Ectodermal cell (in vitro differentiated cells): ENCODE results near the gene MAP3K2.
"Not testable (repeated sequence)": the region's sequence is repeated elsewhere in the genome, so short reads cannot be mapped to it uniquely, and the experiment has no call there.

Source experiments
- H3K27ac ChIP-seq: 2 replicates; pipeline ENCODE4 v1.7.0; 2013; ENCODE audit warnings: mild to moderate bottlenecking, low read depth, low read length; ENCODE audit not compliant: insufficient read depth, poor library complexity, severe bottlenecking
- H3K27me3 ChIP-seq: 2 replicates; pipeline ENCODE4 v1.7.0; 2013; ENCODE audit warnings: mild to moderate bottlenecking, low read length; ENCODE audit not compliant: insufficient read depth, control insufficient read depth, poor library complexity, severe bottlenecking
- H3K36me3 ChIP-seq: one replicate; pipeline ENCODE4 v1.7.0; 2013; ENCODE audit warnings: low read length; ENCODE audit not compliant: control insufficient read depth, insufficient read depth
- H3K4me1 ChIP-seq: one replicate; pipeline ENCODE4 v1.7.0; 2013; ENCODE audit warnings: low read length; ENCODE audit not compliant: control insufficient read depth, insufficient read depth
- H3K4me3 ChIP-seq: 2 replicates; pipeline ENCODE4 v1.7.0; 2013; ENCODE audit warnings: low read depth, low read length, control low read depth; ENCODE audit not compliant: insufficient read depth
- H3K9me3 ChIP-seq: 2 replicates; pipeline ENCODE4 v1.7.0; 2013; ENCODE audit warnings: mild to moderate bottlenecking, low read length, moderate library complexity; ENCODE audit not compliant: control insufficient read depth
- WGBS, 2 experiments: methylation state at CpG; one replicate each; pipeline ENCODE4 v1.1.7; 2013; ENCODE audit warnings: missing lambda C conversion rate in 2 of 2; 5-methylcytosine and 5-hydroxymethylcytosine counted together

Gene MAP3K2

GRCh38 chr2:127361929-127362885, 25.6 kb downstream of the MAP3K2 start:
- Histone ChIP-seq H3K4me3 (no peak overlapping the region), H3K9me3 (no peaks in the 10 kb centered on the region), H3K27me3 (no peaks in the 10 kb centered on the region), H3K36me3 (no peaks in the 10 kb centered on the region), H3K27ac (no peak overlapping the region), H3K4me1 (no peaks in the 10 kb centered on the region)
- WGBS, 2 experiments, result 90 to 93% methylated on average over 6 to 9 of the region's 10 CpGs

GRCh38 chr2:127360242-127360641, 27.5 kb downstream of the MAP3K2 start:
- no peaks in the 10 kb centered on the region for H3K9me3 ChIP-seq

GRCh38 chr2:127359520-127359919, 28.3 kb downstream of the MAP3K2 start:
- H3K27me3 ChIP-seq, result no peaks in the 10 kb centered on the region
- H3K27ac ChIP-seq, result no peak overlapping the region
- no peaks in the 10 kb centered on the region for H3K36me3 ChIP-seq
- WGBS, 2 experiments, result 58 to 62% methylated on average over 5 of the region's 5 CpGs
- H3K4me1 ChIP-seq, result no peaks in the 10 kb centered on the region
- no peak overlapping the region for H3K4me3 ChIP-seq
- no peaks in the 10 kb centered on the region for H3K9me3 ChIP-seq

More at GRCh38 chr2:127360242-127360641, 27.5 kb downstream of the MAP3K2 start:
- H3K27me3 ChIP-seq, result no peaks in the 10 kb centered on the region
- H3K4me3 ChIP-seq, result no peak overlapping the region
- no peaks in the 10 kb centered on the region for H3K4me1 ChIP-seq
- H3K36me3 ChIP-seq, result no peaks in the 10 kb centered on the region
- WGBS, 2 experiments, result 80 to 100% methylated on average over 1 to 2 of the region's 2 CpGs
- H3K27ac ChIP-seq, result no peak overlapping the region

GRCh38 chr2:127358971-127359370, 28.8 kb downstream of the MAP3K2 start:
- no CpG with 5 or more reads among the region's 2 CpGs for WGBS, 2 experiments
- Histone ChIP-seq H3K27ac (no peak overlapping the region), H3K4me1 (no peaks in the 10 kb centered on the region), H3K4me3 (no peak overlapping the region), H3K36me3 (no peaks in the 10 kb centered on the region), H3K9me3 (no peaks in the 10 kb centered on the region), H3K27me3 (no peaks in the 10 kb centered on the region)

- Histone ChIP-seq H3K36me3 (no peaks in the 10 kb centered on the region), H3K27me3 (no peaks in the 10 kb centered on the region), H3K4me3 (no peak overlapping the region), H3K4me1 (no peaks in the 10 kb centered on the region), H3K27ac (no peak overlapping the region), H3K9me3 (no peaks in the 10 kb centered on the region)
- WGBS, 2 experiments, result 97 to 99% methylated on average over 3 of the region's 3 CpGs
These were observed 29.7 kb downstream of the MAP3K2 start for GRCh38 chr2:127358044-127358443.

- H3K4me1 ChIP-seq, result no peaks in the 10 kb centered on the region
- H3K27ac ChIP-seq, result no peak overlapping the region
These were observed 30.2 kb downstream of the MAP3K2 start for GRCh38 chr2:127357591-127357990.

GRCh38 chr2:127356531-127356930, 31.2 kb downstream of the MAP3K2 start:
- Histone ChIP-seq H3K9me3 (no peaks in the 10 kb centered on the region), H3K4me3 (no peak overlapping the region), H3K27ac (no peak overlapping the region), H3K4me1 (no peaks in the 10 kb centered on the region), H3K27me3 (no peaks in the 10 kb centered on the region), H3K36me3 (no peaks in the 10 kb centered on the region)
- 94 to 95% methylated on average over 3 of the region's 3 CpGs for WGBS, 2 experiments

More at GRCh38 chr2:127357591-127357990, 30.2 kb downstream of the MAP3K2 start:
- Histone ChIP-seq H3K9me3 (no peaks in the 10 kb centered on the region), H3K36me3 (no peaks in the 10 kb centered on the region), H3K4me3 (no peak overlapping the region), H3K27me3 (no peaks in the 10 kb centered on the region)

GRCh38 chr2:127355407-127356008, 32.3 kb downstream of the MAP3K2 start:
- Histone ChIP-seq H3K4me1 (no peaks in the 10 kb centered on the region), H3K27ac (no peak overlapping the region), H3K36me3 (no peaks in the 10 kb centered on the region), H3K27me3 (no peaks in the 10 kb centered on the region), H3K9me3 (no peaks in the 10 kb centered on the region), H3K4me3 (no peak overlapping the region)
- 83 to 88% methylated on average over 3 to 4 of the region's 4 CpGs for WGBS, 2 experiments

- not testable (repeated sequence) for H3K4me1 ChIP-seq, H3K4me3 ChIP-seq, H3K27ac ChIP-seq, H3K27me3 ChIP-seq, H3K36me3 ChIP-seq, H3K9me3 ChIP-seq
- WGBS, 2 experiments, result 0 to 50% methylated on average over 1 to 2 of the region's 6 CpGs
These were observed 33.7 kb downstream of the MAP3K2 start for GRCh38 chr2:127353873-127354676.

- 96 to 97% methylated on average over 27 to 35 of the region's 35 CpGs for WGBS, 2 experiments
- H3K4me1 ChIP-seq, H3K9me3 ChIP-seq, H3K27me3 ChIP-seq, H3K36me3 ChIP-seq, H3K27ac ChIP-seq, H3K4me3 ChIP-seq: not testable (repeated sequence)
These were observed 34.6 kb downstream of the MAP3K2 start for GRCh38 chr2:127353223-127353622.
